ENCODE results near the gene SPAG8. TPM values are rescaled to one million over a fixed set of nuclear protein-coding genes. Genes with fewer than 3 reads are reported as not detected.

SPAG8 gene
- total RNA-seq, 4 donors from 2014 or later = 0.65 to 2.0 (median 0.83) TPM

GRCh38 chr9:35822926-35823325 lies 10.9 kb upstream of the SPAG8 start:
- H3K27me3 ChIP-seq = no peaks in the 10 kb centered on the region
- H3K4me1 ChIP-seq = peaks cover 0 to 14% (median 8%) of the 10 kb centered on the region in 4 donors
- H3K27ac ChIP-seq (replicated peaks in 1 of 4) = no peak overlapping the region
- intact Hi-C loops (cut with DNase I) = no loop called here
- TF ChIP-seq, protein P1, sequence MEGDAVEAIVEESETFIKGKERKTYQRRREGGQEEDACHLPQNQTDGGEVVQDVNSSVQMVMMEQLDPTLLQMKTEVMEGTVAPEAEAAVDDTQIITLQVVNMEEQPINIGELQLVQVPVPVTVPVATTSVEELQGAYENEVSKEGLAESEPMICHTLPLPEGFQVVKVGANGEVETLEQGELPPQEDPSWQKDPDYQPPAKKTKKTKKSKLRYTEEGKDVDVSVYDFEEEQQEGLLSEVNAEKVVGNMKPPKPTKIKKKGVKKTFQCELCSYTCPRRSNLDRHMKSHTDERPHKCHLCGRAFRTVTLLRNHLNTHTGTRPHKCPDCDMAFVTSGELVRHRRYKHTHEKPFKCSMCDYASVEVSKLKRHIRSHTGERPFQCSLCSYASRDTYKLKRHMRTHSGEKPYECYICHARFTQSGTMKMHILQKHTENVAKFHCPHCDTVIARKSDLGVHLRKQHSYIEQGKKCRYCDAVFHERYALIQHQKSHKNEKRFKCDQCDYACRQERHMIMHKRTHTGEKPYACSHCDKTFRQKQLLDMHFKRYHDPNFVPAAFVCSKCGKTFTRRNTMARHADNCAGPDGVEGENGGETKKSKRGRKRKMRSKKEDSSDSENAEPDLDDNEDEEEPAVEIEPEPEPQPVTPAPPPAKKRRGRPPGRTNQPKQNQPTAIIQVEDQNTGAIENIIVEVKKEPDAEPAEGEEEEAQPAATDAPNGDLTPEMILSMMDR (IDR thresholded peaks at IDR 0.05) = no peak
- no peak for TF ChIP-seq POLR2A (IDR thresholded peaks at IDR 0.05; ENCODE audit: low read depth)
- no peak for TF ChIP-seq POLR2AphosphoS5 (IDR thresholded peaks at IDR 0.05)
- no peak for TF ChIP-seq EP300 (IDR thresholded peaks at IDR 0.05)
- no peaks in the 10 kb centered on the region for H3K36me3 ChIP-seq
- DNase-seq (ENCODE audit: extremely low spot score) = no peak
- H3K4me3 ChIP-seq = no peak overlapping the region
- H3K9me3 ChIP-seq = no peaks in the 10 kb centered on the region

DNA sequence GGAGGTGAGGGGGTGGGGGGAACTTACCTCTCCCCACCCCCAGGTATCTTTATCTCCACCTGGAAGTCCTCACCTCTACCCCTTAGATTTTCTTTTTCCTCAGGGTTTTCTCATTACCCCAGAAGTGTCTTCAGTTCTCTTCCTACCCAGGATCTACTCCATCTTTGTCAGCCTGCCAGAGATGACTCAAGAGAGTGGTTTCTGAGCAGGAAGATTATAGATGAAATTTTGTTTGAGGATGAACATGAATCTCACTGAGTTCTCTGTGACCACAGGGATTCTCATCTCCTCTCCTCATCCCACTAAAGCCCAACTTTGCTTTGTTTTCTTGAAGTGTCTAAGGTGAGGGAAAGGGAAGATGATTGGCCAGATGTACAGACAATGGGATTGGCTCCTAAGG lies 8.0 kb upstream of the SPAG8 start:
- Histone ChIP-seq H3K27me3 (no peaks in the 10 kb centered on the region), H3K36me3 (no peaks in the 10 kb centered on the region), H3K4me1 (peaks cover 0 to 9% (median 5%) of the 10 kb centered on the region in 4 donors), H3K4me3 (no peak overlapping the region), H3K9me3 (no peaks in the 10 kb centered on the region), H3K27ac (replicated peaks in 1 of 4) (no peak overlapping the region)
- no peak for TF ChIP-seq EP300 (IDR thresholded peaks at IDR 0.05)
- TF ChIP-seq, protein P1 (IDR thresholded peaks at IDR 0.05) = no peak
- no peak for TF ChIP-seq POLR2A (IDR thresholded peaks at IDR 0.05; ENCODE audit: low read depth)
- TF ChIP-seq POLR2AphosphoS5 (IDR thresholded peaks at IDR 0.05) = no peak
- DNase-seq (ENCODE audit: extremely low spot score) = no peak
- intact Hi-C loops (cut with DNase I) = no loop called here

- no peaks in the 10 kb centered on the region for H3K36me3 ChIP-seq
- DNase-seq (ENCODE audit: extremely low spot score) = no peak
- TF ChIP-seq POLR2A (IDR thresholded peaks at IDR 0.05; ENCODE audit: low read depth) (no peak), EP300 (IDR thresholded peaks at IDR 0.05) (no peak), POLR2AphosphoS5 (IDR thresholded peaks at IDR 0.05) (no peak)
- TF ChIP-seq, protein P1 (IDR thresholded peaks at IDR 0.05) = no peak
- peaks cover 11 to 20% (median 16%) of the 10 kb centered on the region in 4 donors for H3K4me1 ChIP-seq
- intact Hi-C loops (cut with DNase I) = no loop called here
- 91% methylated on average over 3 of the region's 3 CpGs for WGBS
- no peaks in the 10 kb centered on the region for H3K9me3 ChIP-seq
- no peak overlapping the region for H3K4me3 ChIP-seq
- H3K27ac ChIP-seq (replicated peaks in 1 of 4) = no peak overlapping the region
- H3K27me3 ChIP-seq = no peaks in the 10 kb centered on the region
Measured at GRCh38 chr9:35818341-35818740, 6.3 kb upstream of the SPAG8 start.

GRCh38 chr9:35816708-35817107 lies 4.6 kb upstream of the SPAG8 start:
- no peak for DNase-seq (ENCODE audit: extremely low spot score)
- Histone ChIP-seq H3K4me1 (peaks cover 23 to 36% (median 30%) of the 10 kb centered on the region in 4 donors), H3K36me3 (no peaks in the 10 kb centered on the region), H3K27ac (replicated peaks in 1 of 4) (no peak overlapping the region), H3K27me3 (no peaks in the 10 kb centered on the region), H3K9me3 (no peaks in the 10 kb centered on the region), H3K4me3 (no peak overlapping the region)
- intact Hi-C loops (cut with DNase I) = no loop called here
- TF ChIP-seq POLR2A (IDR thresholded peaks at IDR 0.05; ENCODE audit: low read depth) (no peak), POLR2AphosphoS5 (IDR thresholded peaks at IDR 0.05) (no peak), EP300 (IDR thresholded peaks at IDR 0.05) (no peak)
- TF ChIP-seq, protein P1 (IDR thresholded peaks at IDR 0.05) = no peak
- WGBS = 65% methylated on average over 1 of the region's 1 CpG
